Measurements from ENCODE around the gene STON2.

- no peak for TF ChIP-seq POLR2A (IDR thresholded peaks at IDR 0.05; ENCODE audit: low read length)
- no peak for TF ChIP-seq GATA1 (IDR thresholded peaks at IDR 0.05; ENCODE audit: low read depth, low read length)
Measured at GRCh38 chr14:81449576-81449975, 49.5 kb upstream of the STON2 start.
